C1 segment of cervical spinal cord (tissue), 14 donors: ENCODE results near the gene MAP3K20.

Experiments used
- DNase-seq, 14 donors: peaks; one replicate each; lab custom pipeline; 2025; lab: John Stamatoyannopoulos, UW

The MAP3K20 gene

GRCh38 chr2:173050684-173051083, 25.0 kb upstream of the MAP3K20 start:
- no peak for DNase-seq

GRCh38 chr2:173051463-173052215, 24.0 kb upstream of the MAP3K20 start:
- no peak for DNase-seq

GRCh38 chr2:173053043-173053699, 22.5 kb upstream of the MAP3K20 start:
- no peak for DNase-seq

- DNase-seq: no peak
These were observed 21.2 kb upstream of the MAP3K20 start for GRCh38 chr2:173054466-173054865.

- peak in 1 of 14 donors; percentile 1 for DNase-seq
These were observed 18.8 kb upstream of the MAP3K20 start for GRCh38 chr2:173056705-173057364.

DNA sequence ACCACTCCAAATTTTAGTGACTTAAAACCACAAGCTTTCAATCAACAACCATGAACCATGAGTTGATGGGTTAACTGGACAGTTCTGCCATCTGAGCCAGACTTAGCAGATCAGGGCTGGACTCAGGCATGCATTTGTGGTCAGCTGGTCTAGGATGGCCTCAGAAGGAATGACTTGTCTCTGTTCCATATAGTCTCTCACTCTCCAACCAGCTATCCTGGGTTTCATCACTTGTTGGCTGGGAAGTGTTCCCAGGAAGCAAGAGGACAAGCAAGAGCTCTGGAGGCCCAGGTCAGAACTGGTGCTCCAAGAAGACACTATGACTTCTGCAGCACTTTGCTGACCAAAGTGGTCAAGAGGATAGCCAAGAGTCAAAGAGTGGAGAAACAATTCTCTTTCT, 17.5 kb upstream of the MAP3K20 start:
- no peak for DNase-seq

DNA sequence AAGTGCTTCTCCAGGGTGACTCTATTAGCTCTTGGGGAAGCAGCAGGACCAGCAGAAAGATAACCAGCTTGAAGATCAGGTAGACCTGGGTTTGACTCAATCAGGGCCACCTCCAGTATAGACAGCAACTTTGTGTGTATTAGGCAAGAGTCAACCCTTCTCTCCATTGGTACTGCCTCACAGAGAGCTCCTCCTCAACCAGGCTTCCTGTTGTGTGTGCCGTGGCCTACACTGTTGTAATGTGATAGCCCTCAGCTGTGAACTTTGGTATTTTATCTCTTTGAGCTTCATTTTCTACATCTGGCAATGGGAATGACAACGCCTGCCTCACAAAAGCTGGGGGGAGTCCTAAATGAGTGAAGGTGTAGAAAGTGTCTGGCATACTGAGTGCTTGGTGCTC, 17.0 kb upstream of the MAP3K20 start:
- no peak for DNase-seq

DNA sequence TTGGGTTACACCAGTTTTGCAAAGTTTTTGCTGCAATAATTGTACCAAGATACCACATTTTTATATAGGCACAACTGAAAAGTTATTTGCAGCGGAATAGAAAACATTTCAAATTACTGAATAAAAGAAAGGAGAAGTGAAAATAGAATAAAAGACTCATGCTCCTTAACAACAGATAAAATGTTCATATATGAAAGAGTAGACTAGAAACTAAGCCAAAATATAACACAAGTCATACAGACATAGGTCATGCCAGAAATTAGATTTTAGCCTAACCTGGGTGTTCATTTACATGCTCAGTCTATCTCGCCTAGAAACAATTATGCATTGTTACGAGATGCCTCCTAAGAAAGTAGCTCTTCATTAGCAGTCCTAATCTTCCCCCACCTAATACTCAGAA, 16.4 kb upstream of the MAP3K20 start:
- no peak for DNase-seq

- no peak for DNase-seq
These were observed 15.6 kb upstream of the MAP3K20 start for GRCh38 chr2:173059971-173060461.

DNA sequence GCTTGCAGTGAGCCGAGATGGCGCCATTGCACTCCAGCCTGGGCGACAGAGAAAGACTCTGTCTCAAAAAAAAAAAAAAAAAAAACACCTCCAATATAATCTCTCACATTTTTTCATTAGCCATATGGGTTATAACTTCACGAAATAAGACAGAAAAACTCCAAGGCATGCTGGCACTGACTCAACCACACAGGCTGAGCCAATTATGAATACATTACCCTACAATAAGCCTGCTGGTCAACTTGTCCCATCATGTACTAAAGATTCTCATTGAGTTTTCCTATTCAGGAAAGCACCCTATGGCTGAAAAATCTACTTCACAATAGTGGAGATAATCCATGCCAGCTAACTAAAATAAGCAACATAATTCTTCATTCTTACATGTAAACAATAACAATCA, 12.8 kb upstream of the MAP3K20 start:
- no peak for DNase-seq

DNA sequence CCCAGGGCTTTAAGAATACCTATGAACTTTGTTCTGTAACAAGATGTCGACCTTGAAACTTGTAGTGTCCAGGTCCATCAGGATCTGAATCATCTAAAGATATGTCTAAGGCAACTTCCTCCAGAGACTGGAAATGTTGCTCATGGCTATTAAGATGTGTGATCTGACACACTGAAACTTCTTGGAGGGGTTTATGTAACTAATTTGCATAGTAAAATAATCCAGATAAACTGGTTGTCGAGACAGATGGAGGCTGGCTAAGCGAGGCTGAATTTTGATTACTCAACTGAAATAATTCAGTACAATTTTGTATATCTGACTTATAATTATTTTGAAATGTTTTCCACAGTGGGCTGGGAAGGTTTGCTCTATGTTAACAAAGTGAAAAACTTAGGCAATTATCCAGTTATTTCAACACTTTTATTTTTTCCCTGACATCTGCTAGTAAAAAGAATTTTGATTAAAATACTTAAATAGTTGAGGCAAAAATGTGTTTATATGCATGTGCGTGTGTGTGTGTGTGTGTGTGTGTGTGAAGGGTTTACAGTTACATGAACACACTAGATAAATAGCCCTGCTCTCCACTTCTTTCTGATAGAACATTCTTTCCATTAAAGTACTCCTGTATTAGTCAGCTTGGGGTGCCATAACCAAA, 11.4 kb upstream of the MAP3K20 start:
- DNase-seq: no peak

DNA sequence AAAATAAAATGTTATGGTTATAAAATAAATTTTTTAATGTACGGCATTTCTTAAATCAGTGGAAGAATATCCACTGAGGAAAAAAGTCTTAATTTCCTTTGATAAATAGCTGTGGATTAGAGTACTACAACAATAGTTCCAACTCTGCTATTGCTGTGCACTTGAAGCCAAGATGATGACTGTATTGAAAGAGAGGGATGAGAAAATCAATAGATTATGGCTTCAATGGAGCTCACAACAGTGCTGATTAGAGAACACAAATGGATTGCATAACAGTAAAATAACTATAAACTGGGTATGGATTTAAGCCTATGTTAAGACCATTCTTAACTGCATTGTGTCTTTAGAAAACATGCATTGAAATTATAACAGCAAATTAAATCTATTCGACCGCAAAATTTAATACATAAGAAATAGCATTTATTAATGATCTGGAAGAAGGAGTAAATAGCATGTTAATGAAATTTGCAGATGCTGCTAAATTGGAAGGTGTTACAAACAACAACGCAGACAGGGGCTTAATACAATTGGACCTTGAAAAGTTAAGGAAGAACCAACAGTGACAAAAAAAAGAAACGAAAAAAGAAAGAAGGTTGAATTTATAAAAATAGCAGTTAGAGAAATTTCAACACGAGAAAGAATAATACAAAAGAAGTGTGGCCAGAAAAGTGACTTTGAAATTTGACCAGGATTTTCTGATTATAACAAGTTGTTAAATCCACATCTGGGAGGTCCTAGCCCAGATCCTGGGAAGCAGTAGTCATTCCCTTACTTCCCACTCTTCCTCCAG, 8.6 kb upstream of the MAP3K20 start:
- no peak for DNase-seq

GRCh38 chr2:173075056-173075780, 428 bp upstream of the MAP3K20 start:
- DNase-seq: peak in 1 of 14 donors; percentile 42

DNA sequence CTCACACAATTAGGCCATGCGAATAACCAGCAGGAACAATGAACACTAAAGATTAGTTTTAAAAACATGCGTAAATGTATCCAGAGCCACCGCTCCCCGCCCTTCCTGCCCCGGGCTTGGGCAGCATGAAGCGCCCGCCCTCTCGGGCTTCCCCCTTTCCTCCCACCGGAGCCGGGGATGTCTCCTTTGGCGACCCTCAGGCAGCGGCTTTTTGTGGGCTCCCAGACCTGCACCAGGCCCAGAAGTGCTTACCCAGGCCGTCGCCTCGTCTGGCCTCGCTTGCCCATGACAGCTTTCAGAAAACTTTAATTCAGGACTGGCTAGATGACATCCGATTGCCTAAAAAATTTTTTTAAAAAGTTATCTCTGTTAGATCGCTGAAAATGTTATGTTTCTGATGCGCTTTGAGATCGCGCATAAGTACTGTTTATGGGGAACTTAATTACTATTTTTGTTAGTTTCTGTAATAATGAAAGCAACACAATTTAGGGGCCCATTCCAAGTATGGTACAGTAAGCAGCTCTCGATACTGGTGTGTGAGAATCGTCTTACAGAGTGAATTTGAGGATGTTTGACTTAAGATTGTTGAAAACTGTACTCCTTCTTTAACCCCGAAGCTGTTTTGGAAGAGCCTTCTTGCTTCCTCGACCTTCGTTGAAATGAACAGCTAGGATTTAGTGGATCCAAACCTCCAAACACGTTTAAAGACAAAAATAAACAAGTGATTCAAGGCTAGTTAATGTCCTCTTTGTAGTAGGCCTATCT, 1.1 kb downstream of the MAP3K20 start:
- peak in 7 of 14 donors; percentile 7 to 67 (median 51) for DNase-seq

DNA sequence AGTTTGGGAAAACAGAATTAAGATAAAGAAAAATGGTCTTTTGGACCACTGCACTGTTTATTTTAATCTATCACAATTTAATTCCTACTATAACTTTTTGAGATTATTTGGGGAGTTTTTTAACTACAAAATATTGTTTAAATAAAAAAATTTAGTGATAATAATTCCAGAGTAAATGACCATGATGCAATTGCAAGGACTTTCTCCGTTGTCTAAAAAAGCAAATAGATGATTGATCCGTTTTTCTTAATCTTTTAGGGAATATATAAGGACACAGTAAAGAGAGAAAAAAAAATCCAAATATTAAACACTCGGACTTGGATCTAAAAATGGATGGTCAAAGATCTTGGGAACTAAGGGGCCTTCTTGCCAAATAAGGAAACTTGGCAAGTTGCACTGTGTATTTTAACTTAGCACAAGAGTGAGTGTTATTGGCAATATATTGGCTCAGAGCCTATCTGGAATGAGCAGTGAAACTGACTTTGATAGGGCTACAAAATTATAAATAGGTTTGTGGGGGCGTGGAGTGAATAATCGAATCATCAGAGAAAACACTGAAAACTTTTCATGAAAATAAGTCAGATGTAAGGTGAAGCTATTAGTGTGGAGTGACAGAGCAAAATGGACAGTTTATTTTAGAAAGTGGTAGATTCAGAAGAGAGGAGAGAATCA, 2.0 kb downstream of the MAP3K20 start:
- DNase-seq: no peak

- no peak for DNase-seq
These were observed 3.5 kb downstream of the MAP3K20 start for GRCh38 chr2:173079141-173079540.

- no peak for DNase-seq
These were observed 4.6 kb downstream of the MAP3K20 start for GRCh38 chr2:173079973-173080860.
